PC-3 (cell line): ENCODE measurements around the gene KIF1B.

Source experiments
- CTCF ChIP-seq: fragments of 300-600 bp; sonication (generic); conservative IDR thresholded peaks from 2 replicates; pipeline ENCODE4 v1.5.1; 2017; ENCODE audit warnings: antibody characterized with exemption, low read depth, mild to moderate bottlenecking, low read length
- EZH2 ChIP-seq: fragments of 300-600 bp; sonication (generic); IDR thresholded peaks from one replicate; pipeline ENCODE4 v1.6.1; 2017; ENCODE audit warnings: antibody characterized with exemption, mild to moderate bottlenecking, low read length; ENCODE audit not compliant: unreplicated experiment
- EZH2phosphoT487 ChIP-seq: fragments of 300-600 bp; sonication (generic); IDR thresholded peaks from 2 replicates; pipeline ENCODE4 v1.6.1; 2018; ENCODE audit warnings: mild to moderate bottlenecking, antibody characterized with exemption, low read length, borderline replicate concordance

- TF ChIP-seq CTCF, result no peak
- no peak for TF ChIP-seq EZH2
- no peak for TF ChIP-seq EZH2phosphoT487
These were observed 21.8 kb downstream of the KIF1B start for GRCh38 chr1:10232163-10232562.
